Stimulated activated CD8-positive, alpha-beta memory T cell treated with anti-CD3 and anti-CD28 coated beads, Interleukin-12 subunit alpha, Interleukin-12 subunit beta, amount 100 ng/mL, for 24 hours (primary cell): ENCODE results near the gene LAPTM5.
"Not testable (repeated sequence)": the region's sequence is repeated elsewhere in the genome, so short reads cannot be mapped to it uniquely, and the experiment has no call there.

ENCODE experiments used
- DNase-seq: peaks from one replicate; pipeline ENCODE4 v3.0.0-alpha.2; 2020; ENCODE audit errors: extremely low read depth

LAPTM5 gene

GRCh38 chr1:30757352-30758120, at the start of gene LAPTM5:
LAPTM5 (minus strand) TSS chr1:30757774; CDS start chr1:30757745, 29 bp downstream.
- no peak for DNase-seq

- no peak for DNase-seq
Observed at GRCh38 chr1:30806381-30807317, 49.1 kb upstream of the LAPTM5 start.

DNA sequence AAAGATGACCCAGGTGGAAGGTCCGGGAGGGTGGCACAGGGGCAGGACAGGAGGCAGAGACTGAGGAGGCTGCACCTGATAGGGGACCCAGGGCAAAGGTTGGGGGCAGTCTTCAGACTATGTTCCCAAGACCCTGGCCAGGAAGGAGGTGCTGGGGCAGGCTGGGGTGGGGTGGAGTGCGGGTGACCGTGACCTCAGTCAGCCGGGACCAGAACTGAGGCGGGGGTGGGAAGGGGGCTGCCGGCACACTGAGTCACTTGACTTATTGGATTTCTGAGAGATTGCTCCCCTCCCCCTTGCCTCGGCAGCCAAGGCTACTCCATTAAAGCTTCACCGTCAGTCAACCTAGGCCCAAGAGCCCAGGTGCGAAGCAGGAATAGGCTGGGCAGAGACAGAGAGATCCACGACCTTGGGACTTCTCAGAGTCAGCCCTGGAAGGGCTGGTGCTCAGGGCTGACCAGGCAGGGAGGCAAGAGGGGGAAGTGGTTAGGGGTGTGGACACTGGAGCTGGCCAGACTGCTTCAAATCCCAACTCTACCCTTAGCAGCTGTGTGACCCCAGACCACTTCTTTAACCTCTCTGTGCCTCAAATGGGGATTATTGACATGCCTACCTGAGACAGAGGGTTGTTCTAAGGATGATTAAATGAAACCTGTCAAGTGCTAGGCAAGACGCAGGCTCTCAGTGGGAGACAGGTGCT, 47.9 kb upstream of the LAPTM5 start:
- DNase-seq = no peak

DNA sequence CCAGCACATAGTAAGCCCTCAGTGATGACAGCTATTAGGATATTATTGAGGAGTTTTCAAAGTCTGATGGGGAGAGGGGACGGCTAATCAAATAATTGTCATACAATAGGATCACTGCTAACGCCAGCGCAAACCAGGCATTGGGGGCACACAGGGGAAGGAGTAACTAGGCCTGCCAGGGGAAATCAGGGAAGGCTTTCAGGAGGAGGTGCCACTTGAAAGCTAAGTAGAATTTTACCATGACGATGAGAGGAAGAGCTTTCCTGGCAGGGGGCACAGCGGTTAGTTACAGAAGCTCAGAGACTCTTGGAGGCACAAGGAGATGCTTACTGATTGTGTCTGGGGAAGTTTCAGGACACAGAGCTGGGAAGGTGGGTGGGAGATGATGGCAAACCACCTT, 47.2 kb upstream of the LAPTM5 start:
- DNase-seq = no peak

GRCh38 chr1:30804352-30804751, 46.8 kb upstream of the LAPTM5 start:
- no peak for DNase-seq

GRCh38 chr1:30803562-30803961, 46.0 kb upstream of the LAPTM5 start:
- no peak for DNase-seq

GRCh38 chr1:30801771-30802198, 44.2 kb upstream of the LAPTM5 start:
- peak; percentile 32 for DNase-seq

GRCh38 chr1:30799233-30799511, 41.6 kb upstream of the LAPTM5 start:
- DNase-seq = no peak

- DNase-seq = no peak
Observed at GRCh38 chr1:30798389-30799232, 41.0 kb upstream of the LAPTM5 start.

DNA sequence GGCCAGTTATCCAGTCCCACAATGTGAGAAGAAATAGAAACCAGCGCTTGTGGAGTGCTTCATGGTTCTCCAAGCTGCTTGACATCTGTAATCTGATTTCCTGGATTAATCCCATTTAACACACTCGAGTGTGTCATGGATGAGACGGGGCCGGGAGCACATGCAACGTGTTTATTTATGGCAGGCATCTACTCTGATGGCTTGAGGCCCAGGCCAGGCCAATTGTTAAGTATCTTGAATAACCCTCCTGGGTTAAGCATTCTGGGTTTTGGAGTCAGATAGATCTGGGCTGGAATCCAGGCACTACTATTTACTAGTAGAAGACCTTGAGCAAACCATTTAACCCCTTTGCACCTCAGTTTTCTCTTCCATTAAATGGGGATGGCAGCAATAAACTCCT, 37.5 kb upstream of the LAPTM5 start:
- DNase-seq = no peak

GRCh38 chr1:30794260-30794659, 36.7 kb upstream of the LAPTM5 start:
- no peak for DNase-seq

DNA sequence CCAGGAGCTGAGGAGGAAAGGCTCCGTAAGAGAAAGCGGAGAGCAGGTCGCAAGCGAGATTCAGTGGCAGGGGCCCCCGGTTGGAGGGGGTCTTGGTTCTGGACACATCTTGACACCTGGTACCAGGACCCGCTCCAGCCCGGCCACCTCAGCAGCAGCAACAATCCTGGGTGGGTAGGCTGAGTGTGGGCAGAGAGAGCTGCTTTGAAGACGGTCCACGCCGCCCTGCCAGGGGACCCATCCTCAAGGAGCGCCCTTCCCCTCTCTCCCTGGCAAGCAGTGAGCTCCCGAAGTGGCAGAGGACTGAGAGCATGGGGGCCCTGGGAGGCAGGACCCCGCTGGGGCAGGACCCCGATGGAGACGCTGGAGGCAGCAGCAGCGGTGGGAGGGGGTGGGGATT, 35.6 kb upstream of the LAPTM5 start:
- DNase-seq = no peak

- DNase-seq = no peak
Observed at GRCh38 chr1:30791868-30792267, 34.3 kb upstream of the LAPTM5 start.

DNA sequence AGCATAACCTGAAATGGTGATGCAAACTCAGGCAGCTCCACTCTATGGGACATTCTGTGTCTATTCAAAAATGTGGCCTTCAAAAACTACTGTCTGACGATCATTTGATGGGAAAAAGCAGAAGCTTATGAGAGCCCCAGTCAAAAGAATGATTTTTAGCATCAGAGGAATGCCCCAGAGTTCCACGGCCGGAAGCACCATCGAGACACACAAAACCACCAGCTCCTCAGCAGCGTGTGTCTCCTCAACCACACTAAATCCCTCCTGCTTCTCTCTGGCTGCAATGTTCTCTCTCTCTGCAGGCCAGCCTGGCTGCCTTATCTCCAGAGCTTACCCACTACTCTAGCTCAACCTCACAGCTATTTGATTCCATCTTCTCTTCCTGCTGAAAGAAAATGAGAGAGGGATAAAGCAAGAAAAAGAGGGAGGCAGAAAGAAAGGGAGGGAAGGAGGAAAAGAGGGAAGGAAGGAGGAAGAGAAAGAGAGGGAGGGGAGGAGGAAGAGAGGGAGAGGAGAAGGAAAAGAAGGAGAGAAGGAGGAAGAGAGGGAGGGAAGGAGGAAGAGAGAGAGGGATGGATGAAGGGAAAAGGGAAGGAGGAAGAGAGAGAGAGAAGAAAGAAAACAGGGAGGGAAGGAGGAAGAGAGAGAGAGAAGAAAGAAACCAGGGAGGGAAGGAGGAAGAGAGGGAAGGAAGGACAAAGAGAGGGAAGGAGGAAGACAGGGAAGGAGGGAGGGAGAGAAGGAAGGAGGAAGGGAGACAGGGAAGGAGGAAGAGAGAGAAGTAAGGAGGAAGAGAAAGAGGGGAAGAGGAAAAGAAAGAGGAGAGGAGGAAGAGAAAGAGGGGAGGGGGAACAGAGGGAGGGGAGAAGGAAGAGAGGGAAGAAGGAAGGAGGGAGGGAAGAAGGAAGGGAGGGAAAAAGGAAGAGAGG, 33.5 kb upstream of the LAPTM5 start:
- no peak for DNase-seq

GRCh38 chr1:30790256-30790525, 32.6 kb upstream of the LAPTM5 start:
- not testable (repeated sequence) for DNase-seq

DNA sequence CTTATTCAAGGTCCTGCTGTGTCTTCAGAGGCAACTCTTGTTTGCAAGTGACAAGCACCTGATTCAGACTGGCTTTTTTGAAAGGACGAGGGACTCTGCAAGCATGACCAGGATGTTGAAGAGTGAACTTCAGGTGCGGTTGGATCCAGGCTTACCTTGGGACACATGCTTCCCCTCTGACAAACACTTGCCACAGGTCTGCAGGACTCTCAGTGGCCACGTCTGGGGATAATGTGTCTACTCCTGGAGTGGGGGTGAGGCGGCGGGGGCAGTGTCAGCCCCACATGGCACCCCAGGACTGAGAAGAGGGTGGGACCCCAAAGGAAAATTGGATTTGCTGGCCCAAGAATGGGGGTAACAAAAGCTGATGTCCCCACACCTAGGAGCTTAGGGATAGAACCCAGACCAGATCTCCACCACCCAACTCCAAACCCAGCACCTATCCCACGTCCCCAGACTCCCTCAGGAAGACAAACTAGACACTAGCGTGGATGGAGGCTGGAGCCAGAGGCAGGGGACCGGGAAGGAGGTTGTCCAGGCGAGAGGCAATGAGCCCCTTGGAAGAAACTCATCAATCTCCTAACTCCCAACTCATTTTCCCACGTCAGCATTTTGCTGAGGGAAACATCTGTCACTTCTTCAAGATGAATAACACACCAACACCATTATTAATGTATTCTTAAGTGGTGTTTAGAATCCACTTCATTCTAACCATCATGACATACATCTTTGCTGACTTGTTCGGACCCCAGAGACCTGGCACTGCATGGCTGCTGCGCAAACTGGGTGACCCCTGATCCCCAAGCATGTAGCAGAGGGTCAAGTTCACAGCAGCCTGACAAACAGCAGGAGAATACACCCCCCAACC, 32.0 kb upstream of the LAPTM5 start:
- no peak for DNase-seq

GRCh38 chr1:30788580-30789387, 31.2 kb upstream of the LAPTM5 start:
- DNase-seq = no peak

GRCh38 chr1:30787856-30788495, 30.4 kb upstream of the LAPTM5 start:
- DNase-seq = no peak
